Peyer's patch (tissue), 4 donors: ENCODE results near the gene MEF2C.

Experiments
- CTCF ChIP-seq, 6 experiments: fragments of 450-650 bp in 4 of 6; fragments of 200-600 bp in 2 of 6; sonication (generic) in 1 of 6; IDR thresholded peaks; one replicate each; pipeline ENCODE4 v1.5.1; 2017 to 2019; ENCODE audit warnings: antibody characterized with exemption in 6 of 6, mild to moderate bottlenecking in 3 of 6, moderate library complexity in 1 of 6
- POLR2A ChIP-seq, 2 donors: fragments of 450-650 bp; IDR thresholded peaks; one replicate each; pipeline ENCODE4 v1.5.1; 2017; ENCODE audit warnings: antibody characterized with exemption in 2 of 2, mild to moderate bottlenecking in 2 of 2, moderate library complexity in 2 of 2

- TF ChIP-seq CTCF (IDR thresholded peaks at IDR 0.05) = no peak
- no peak for TF ChIP-seq POLR2A (IDR thresholded peaks at IDR 0.05)
Measured at GRCh38 chr5:88675708-88676636, 207.0 kb downstream of the MEF2C start.
